B cell (primary cell): ENCODE data around the gene ADCY3. TPM values are rescaled to one million over a fixed set of nuclear protein-coding genes. Genes with fewer than 3 reads are reported as not detected.

Experiments
- ATAC-seq: fragments of 200-7000 bp; cut with Tn5 transposase; one replicate; pipeline ENCODE4 v1.10.0; 2021; ENCODE audit warnings: low read depth, mild to moderate bottlenecking, moderate number of reproducible peaks, moderate library complexity
- CTCF ChIA-PET: fragments of 350-600 bp; sonication (Branson Sonifier 250); formaldehyde crosslinking; loops from one replicate; lab custom pipeline; 2021; ENCODE audit warnings: antibody characterized with exemption, inconsistent platforms; lab: Charles Lee
- POLR2A ChIA-PET: fragments of 350-600 bp; sonication (Branson Sonifier 250); formaldehyde crosslinking; loops from one replicate; lab custom pipeline; 2021; ENCODE audit warnings: antibody characterized with exemption; lab: Charles Lee
- DNase-seq: peaks from one replicate; pipeline ENCODE4 v3.0.0; 2013
- H2AFZ ChIP-seq: 2 replicates; pipeline ENCODE4 v1.6.1; 2012; ENCODE audit warnings: mild to moderate bottlenecking, low read depth, low read length; ENCODE audit not compliant: insufficient read depth, poor library complexity, severe bottlenecking
- H3K27ac ChIP-seq, 2 donors: 1 replicate in 1 of 2; 2 replicates in 1 of 2; pipeline ENCODE4 v1.5.1; 2012 to 2013; ENCODE audit warnings: low read length in 2 of 2, mild to moderate bottlenecking in 2 of 2, moderate library complexity in 1 of 2
- H3K27me3 ChIP-seq, 4 experiments: fragments of 200-600 bp in 1 of 4; sonication (generic) in 1 of 4; replicated peaks in 1 of 4; 1 replicate in 2 of 4; 2 replicates in 2 of 4; pipeline versions ENCODE4 v1.6.1 to v1.7.0; 2013 to 2016; ENCODE audit warnings: low read length in 3 of 4, mild to moderate bottlenecking in 2 of 4, mixed read lengths in 1 of 4, moderate library complexity in 1 of 4; ENCODE audit not compliant: insufficient read depth in 4 of 4, control insufficient read depth in 3 of 4; ENCODE audit errors: control extremely low read depth in 1 of 4
- H3K36me3 ChIP-seq, 2 experiments: replicated peaks in 1 of 2; 1 replicate in 1 of 2; 2 replicates in 1 of 2; pipeline versions ENCODE4 v1.6.1 to v1.7.1; 2013; ENCODE audit warnings: low read length in 1 of 2; ENCODE audit not compliant: insufficient read depth in 2 of 2, control insufficient read depth in 1 of 2; ENCODE audit errors: control extremely low read depth in 1 of 2, extremely low read depth in 1 of 2
- H3K4me1 ChIP-seq, 2 donors: fragments of 200-600 bp in 1 of 2; sonication (generic) in 1 of 2; 1 replicate in 1 of 2; 2 replicates in 1 of 2; pipeline versions ENCODE4 v1.5.1 to v1.6.1; 2013 to 2017; ENCODE audit warnings: low read length in 2 of 2; ENCODE audit not compliant: control insufficient read depth in 2 of 2, insufficient read depth in 2 of 2
- H3K4me2 ChIP-seq: replicated peaks from 2 replicates; pipeline ENCODE3; 2012; ENCODE audit warnings: mild to moderate bottlenecking, low read depth, low read length; ENCODE audit not compliant: poor library complexity, severe bottlenecking
- H3K4me3 ChIP-seq, 5 experiments: fragments of 200-600 bp in 1 of 5; sonication (generic) in 1 of 5; 1 replicate in 3 of 5; 2 replicates in 2 of 5; pipeline versions ENCODE4 v1.5.1 to v1.7.0; 2011 to 2016; ENCODE audit warnings: low read length in 4 of 5, mild to moderate bottlenecking in 4 of 5, low read depth in 2 of 5, control low read depth in 1 of 5, moderate library complexity in 1 of 5; ENCODE audit not compliant: insufficient read depth in 1 of 5; ENCODE audit errors: control extremely low read depth in 1 of 5, extremely low read depth in 1 of 5
- H3K79me2 ChIP-seq: fragments of 200-600 bp; sonication (generic); one replicate; pipeline ENCODE4 v1.6.0; 2016; ENCODE audit warnings: low read length; ENCODE audit not compliant: control insufficient read depth, insufficient read depth
- H3K9ac ChIP-seq: fragments of 200-600 bp; sonication (generic); 2 replicates; pipeline ENCODE4 v1.6.1; 2017; ENCODE audit warnings: mild to moderate bottlenecking, low read length, moderate library complexity
- H3K9me3 ChIP-seq, 3 donors: one replicate each; pipeline versions ENCODE4 v1.6.1 to v1.7.1; 2013; ENCODE audit warnings: low read length in 2 of 3; ENCODE audit not compliant: control insufficient read depth in 2 of 3, insufficient read depth in 1 of 3; ENCODE audit errors: control extremely low read depth in 1 of 3
- H4K20me1 ChIP-seq: 2 replicates; pipeline ENCODE4 v1.6.0; 2012; ENCODE audit warnings: mild to moderate bottlenecking, low read length; ENCODE audit not compliant: insufficient read depth, control insufficient read depth, poor library complexity, severe bottlenecking
- H3K27ac Mint-ChIP-seq: one replicate; pipeline ENCODE4 v1.8.0; 2021; ENCODE audit warnings: mixed read lengths
- H3K27me3 Mint-ChIP-seq: one replicate; pipeline ENCODE4 v1.8.0; 2021; ENCODE audit warnings: mixed read lengths
- H3K4me1 Mint-ChIP-seq: one replicate; pipeline ENCODE4 v1.8.0; 2021; ENCODE audit warnings: mixed read lengths
- H3K4me3 Mint-ChIP-seq: one replicate; pipeline ENCODE4 v1.8.0; 2021; ENCODE audit warnings: mixed read lengths
- H3K9me3 Mint-ChIP-seq: one replicate; pipeline ENCODE4 v1.8.0; 2022; ENCODE audit warnings: mixed read lengths; ENCODE audit not compliant: insufficient read depth
- EZH2 ChIP-seq: IDR thresholded peaks from 2 replicates; pipeline ENCODE4 v1.6.1; 2012; ENCODE audit warnings: borderline replicate concordance, low read depth, mild to moderate bottlenecking, moderate library complexity, low read length; ENCODE audit not compliant: insufficient read depth, poor library complexity, severe bottlenecking
- WGBS: methylation state at CpG from one replicate; pipeline ENCODE4 v1.1.5; 2013; ENCODE audit warnings: missing lambda C conversion rate; ENCODE audit not compliant: insufficient coverage; 5-methylcytosine and 5-hydroxymethylcytosine counted together
- intact Hi-C: fragments of 100-400 bp; cut with micrococcal nuclease; formaldehyde crosslinking; loops from one replicate; pipeline ENCODE4 v1.10.0; 2022
- polyA plus RNA-seq: library from polyadenylated mRNA; depleted of rRNA; stranded (reverse); fragments of >200 nt; gene quantifications from 2 replicates; pipeline ENCODE4 v1.2.3, GENCODE V29; 2012
- total RNA-seq, 2 donors: library from RNA; stranded (reverse); fragments of 120-200 nt in 1 of 2; gene quantifications; 1 replicate in 1 of 2; 2 replicates in 1 of 2; pipeline versions ENCODE4 v1.2.3 to v1.2.4, GENCODE V29; 2013 to 2022
- TF ChIP-seq, protein P1 (sequence below): fragments of 200-600 bp; IDR thresholded peaks from one replicate; pipeline ENCODE4 v1.8.0; 2022; ENCODE audit warnings: antibody characterized with exemption, mild to moderate bottlenecking

ADCY3 gene
- total and polyA plus RNA-seq, 2 donors (not counting 1 experiment from before 2014, with no cell fraction given): 48.4 to 73.0 TPM

DNA sequence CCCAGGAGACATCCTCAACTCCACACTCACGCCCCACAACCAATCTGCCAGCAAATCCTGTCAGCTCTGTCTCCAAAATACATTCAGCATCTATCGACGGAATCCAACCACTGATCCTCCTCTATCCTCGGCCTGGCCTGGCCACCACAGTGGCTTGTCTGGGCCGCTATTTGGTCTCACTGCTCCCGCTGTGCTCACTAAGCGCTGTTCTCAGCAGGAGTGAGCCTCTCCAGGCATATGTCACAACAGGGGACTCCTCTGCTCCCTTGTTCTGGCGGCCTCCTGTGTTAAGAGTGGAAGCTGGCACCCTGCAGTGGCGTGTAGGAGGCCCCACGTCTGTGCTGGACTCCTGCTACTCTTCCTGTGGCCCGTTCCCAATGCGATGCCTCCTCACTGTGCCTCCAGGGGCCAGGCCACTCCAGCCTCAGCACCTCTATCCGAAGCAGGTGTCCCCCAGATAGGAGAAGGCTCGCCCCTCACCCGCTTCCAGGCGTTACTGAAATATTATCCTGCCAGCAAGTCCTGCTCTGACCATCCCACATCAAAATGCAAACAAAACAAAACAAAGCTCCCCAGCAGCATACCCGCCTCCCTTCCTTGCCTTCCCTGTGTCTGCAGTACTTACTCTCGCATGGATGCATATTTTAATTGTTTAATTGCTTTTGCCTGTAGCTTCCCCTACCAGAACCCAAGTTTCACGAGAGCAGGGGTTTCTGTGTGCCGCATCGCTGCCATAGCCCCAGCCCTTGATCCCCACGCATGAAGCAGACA lies 86.9 kb downstream of the ADCY3 start:
- Histone ChIP-seq H3K36me3 (peaks cover 0 to 26% of the 10 kb centered on the region in 2 experiments), H3K4me2 (no peak overlapping the region), H4K20me1 (no peaks in the 10 kb centered on the region), H3K27ac (no peak overlapping the region), H3K4me1 (no peaks in the 10 kb centered on the region), H3K9me3 (no peaks in the 10 kb centered on the region), H3K79me2 (no peaks in the 10 kb centered on the region), H3K9ac (no peak overlapping the region), H3K4me3 (no peak overlapping the region), H2AFZ (no peak overlapping the region), H3K27me3 (no peaks in the 10 kb centered on the region)
- Mint-ChIP-seq H3K9me3 (no peaks in the 10 kb centered on the region), H3K4me1 (no peaks in the 10 kb centered on the region), H3K27me3 (no peaks in the 10 kb centered on the region), H3K27ac (no peak overlapping the region), H3K4me3 (no peak overlapping the region)
- 98% methylated on average over 13 of the region's 22 CpGs for WGBS
- CTCF ChIA-PET: interaction anchor here (10.8 kb wide), 1 partner anchor 424 kb away, joined by 267 read pairs; no protein-coding TSS in a partner anchor
- no peak for ATAC-seq
- TF ChIP-seq EZH2: no peak
- TF ChIP-seq, protein P1, sequence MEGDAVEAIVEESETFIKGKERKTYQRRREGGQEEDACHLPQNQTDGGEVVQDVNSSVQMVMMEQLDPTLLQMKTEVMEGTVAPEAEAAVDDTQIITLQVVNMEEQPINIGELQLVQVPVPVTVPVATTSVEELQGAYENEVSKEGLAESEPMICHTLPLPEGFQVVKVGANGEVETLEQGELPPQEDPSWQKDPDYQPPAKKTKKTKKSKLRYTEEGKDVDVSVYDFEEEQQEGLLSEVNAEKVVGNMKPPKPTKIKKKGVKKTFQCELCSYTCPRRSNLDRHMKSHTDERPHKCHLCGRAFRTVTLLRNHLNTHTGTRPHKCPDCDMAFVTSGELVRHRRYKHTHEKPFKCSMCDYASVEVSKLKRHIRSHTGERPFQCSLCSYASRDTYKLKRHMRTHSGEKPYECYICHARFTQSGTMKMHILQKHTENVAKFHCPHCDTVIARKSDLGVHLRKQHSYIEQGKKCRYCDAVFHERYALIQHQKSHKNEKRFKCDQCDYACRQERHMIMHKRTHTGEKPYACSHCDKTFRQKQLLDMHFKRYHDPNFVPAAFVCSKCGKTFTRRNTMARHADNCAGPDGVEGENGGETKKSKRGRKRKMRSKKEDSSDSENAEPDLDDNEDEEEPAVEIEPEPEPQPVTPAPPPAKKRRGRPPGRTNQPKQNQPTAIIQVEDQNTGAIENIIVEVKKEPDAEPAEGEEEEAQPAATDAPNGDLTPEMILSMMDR: no peak
- POLR2A ChIA-PET: no interaction called here
- intact Hi-C loops: no loop called here
- DNase-seq: no peak

DNA sequence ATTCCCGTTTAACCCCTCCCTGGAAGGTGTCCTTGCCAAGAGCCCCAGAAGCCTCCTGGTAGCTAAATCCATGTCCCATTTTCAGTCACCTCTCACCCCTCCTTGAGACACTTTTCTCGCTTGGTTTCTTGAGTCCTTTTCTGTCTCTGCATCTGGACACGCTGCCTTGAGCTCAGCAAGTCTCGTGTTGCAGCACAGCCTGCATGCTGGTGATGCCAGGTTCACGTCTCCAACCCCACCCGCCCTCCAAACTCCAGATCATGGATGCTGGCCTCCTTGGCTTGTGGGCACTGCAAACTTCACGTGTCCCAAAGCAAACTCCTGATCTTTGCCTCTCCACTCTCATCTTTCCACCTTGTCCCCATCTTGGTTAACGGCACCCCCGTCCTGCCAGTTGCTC lies 87.5 kb downstream of the ADCY3 start:
- H3K4me2 ChIP-seq: no peak overlapping the region
- peaks cover 0 to under 1% of the 10 kb centered on the region in 2 donors for H3K4me1 ChIP-seq
- ATAC-seq (no peak), DNase-seq (no peak)
- H3K27me3 Mint-ChIP-seq: no peaks in the 10 kb centered on the region
- CTCF ChIA-PET: interaction anchor here (10.8 kb wide), 1 partner anchor 423 kb away, joined by 267 read pairs; no protein-coding TSS in a partner anchor
- no peaks in the 10 kb centered on the region for H3K9me3 Mint-ChIP-seq
- H3K4me1 Mint-ChIP-seq: no peaks in the 10 kb centered on the region
- POLR2A ChIA-PET: no interaction called here
- intact Hi-C loops: no loop called here
- H3K79me2 ChIP-seq: no peaks in the 10 kb centered on the region
- H3K9ac ChIP-seq: no peak overlapping the region
- H4K20me1 ChIP-seq: no peaks in the 10 kb centered on the region
- WGBS: 93% methylated on average over 9 of the region's 9 CpGs
- no peak overlapping the region for H3K27ac Mint-ChIP-seq
- no peak for TF ChIP-seq EZH2
- TF ChIP-seq, protein P1: no peak
- no peak overlapping the region for H3K4me3 Mint-ChIP-seq
- no peak overlapping the region for H2AFZ ChIP-seq
- no peaks in the 10 kb centered on the region for H3K9me3 ChIP-seq
- H3K27ac ChIP-seq: no peak overlapping the region
- H3K27me3 ChIP-seq: no peaks in the 10 kb centered on the region
- no peak overlapping the region for H3K4me3 ChIP-seq
- peaks cover 0 to 23% of the 10 kb centered on the region in 2 experiments for H3K36me3 ChIP-seq
